ENCODE measurements around the gene MYH14.

DNA sequence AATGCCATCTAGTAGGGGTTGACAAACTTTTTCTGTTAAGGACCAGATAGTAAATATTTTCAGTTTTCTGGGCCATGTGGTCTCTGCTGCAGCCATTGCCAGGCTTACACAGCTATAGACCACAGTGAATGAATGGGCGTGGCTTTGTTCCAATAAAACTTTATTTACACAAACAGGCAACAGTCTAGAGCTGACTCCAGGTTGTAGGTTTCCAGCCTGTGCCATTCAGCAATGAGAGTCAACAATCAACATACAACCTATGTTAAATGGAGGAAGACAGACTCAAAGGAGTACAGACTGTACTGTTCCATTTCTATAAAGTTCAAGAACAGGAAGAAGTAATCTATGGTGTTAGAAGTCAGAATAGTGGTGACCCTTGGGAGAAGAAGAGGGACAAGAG is 25.1 kb upstream of the MYH14 start:
- TF ChIP-seq, protein P1, sequence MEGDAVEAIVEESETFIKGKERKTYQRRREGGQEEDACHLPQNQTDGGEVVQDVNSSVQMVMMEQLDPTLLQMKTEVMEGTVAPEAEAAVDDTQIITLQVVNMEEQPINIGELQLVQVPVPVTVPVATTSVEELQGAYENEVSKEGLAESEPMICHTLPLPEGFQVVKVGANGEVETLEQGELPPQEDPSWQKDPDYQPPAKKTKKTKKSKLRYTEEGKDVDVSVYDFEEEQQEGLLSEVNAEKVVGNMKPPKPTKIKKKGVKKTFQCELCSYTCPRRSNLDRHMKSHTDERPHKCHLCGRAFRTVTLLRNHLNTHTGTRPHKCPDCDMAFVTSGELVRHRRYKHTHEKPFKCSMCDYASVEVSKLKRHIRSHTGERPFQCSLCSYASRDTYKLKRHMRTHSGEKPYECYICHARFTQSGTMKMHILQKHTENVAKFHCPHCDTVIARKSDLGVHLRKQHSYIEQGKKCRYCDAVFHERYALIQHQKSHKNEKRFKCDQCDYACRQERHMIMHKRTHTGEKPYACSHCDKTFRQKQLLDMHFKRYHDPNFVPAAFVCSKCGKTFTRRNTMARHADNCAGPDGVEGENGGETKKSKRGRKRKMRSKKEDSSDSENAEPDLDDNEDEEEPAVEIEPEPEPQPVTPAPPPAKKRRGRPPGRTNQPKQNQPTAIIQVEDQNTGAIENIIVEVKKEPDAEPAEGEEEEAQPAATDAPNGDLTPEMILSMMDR (IDR thresholded peaks at IDR 0.05) = no peak
- TF ChIP-seq EP300 (IDR thresholded peaks at IDR 0.05) (no peak), POLR2AphosphoS5 (IDR thresholded peaks at IDR 0.05) (no peak), POLR2A (IDR thresholded peaks at IDR 0.05) (no peak)
